Measurements from ENCODE around the gene GGT5. TPM values are rescaled to one million over a fixed set of nuclear protein-coding genes. Genes with fewer than 3 reads are reported as not detected.
"Not testable (repeated sequence)": the region's sequence is repeated elsewhere in the genome, so short reads cannot be mapped to it uniquely, and the experiment has no call there.

Gene GGT5
- total and polyA plus RNA-seq, 4 donors, result 6.3 to 35.0 (median 20.2) TPM

DNA sequence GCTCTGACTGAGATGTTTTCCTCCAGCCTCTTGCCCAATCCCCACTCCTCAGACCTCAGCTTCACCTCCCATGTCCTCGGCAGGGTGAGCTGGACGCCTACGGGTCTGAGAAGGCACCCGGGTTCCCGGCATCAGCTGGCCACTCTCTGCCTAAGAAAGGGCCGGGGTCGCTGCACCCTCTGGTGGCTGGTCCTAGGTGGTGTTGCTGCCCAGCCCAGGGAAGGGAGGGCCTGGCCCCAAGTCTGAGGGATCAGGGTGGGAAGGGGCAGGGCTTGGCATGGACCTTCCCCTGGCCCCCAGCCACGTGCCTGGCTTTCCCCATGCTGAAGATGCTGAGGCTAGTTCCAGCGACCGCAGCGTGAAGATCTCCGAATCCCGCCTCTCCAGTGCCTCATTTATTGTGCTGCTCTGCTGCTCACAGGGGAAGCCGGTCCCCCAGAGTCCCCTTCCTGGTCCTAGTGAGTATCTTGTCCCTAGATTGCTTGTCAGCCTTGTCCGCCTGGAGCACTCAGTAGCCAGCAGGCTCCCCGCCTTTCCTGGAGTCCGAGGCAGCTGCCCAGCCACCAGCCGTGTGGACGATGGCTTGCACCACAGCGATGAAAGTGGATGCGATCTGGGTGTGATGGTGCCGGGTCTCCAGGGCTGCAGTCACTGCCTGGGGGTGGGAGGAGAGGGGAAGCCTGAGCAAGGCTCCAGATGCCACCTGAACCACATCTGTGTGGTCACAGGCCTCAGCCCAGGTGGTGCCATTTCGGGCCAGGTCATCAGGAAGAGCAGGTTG lies 2.9 kb upstream of the GGT5 start:
- Histone ChIP-seq H3K27me3 (ENCODE audit: control insufficient read depth in 4 of 4, insufficient read depth in 4 of 4, low read length in 3 of 4) (no peaks in the 10 kb centered on the region), H3K27ac (ENCODE audit: low read depth in 1 of 2, low read length in 2 of 2) (peak overlapping the region in 1 of 2 donors; percentile 7), H3K36me3 (ENCODE audit: control insufficient read depth in 4 of 4, insufficient read depth in 3 of 4, low read depth in 1 of 4, low read length in 3 of 4) (no peaks in the 10 kb centered on the region), H3K4me1 (ENCODE audit: control insufficient read depth in 4 of 4, insufficient read depth in 4 of 4, low read length in 3 of 4) (peaks cover 0 to 10% (median 3%) of the 10 kb centered on the region in 4 donors), H3K9ac (ENCODE audit: low read depth in 1 of 2, low read length in 2 of 2) (no peak overlapping the region), H3K9me3 (ENCODE audit: control insufficient read depth in 4 of 4, low read length in 3 of 4) (no peaks in the 10 kb centered on the region), H3K4me3 (ENCODE audit: low read depth in 1 of 3, low read length in 3 of 3) (no peak overlapping the region)
- TF ChIP-seq FOXA1 (IDR thresholded peaks at IDR 0.05) (no peak), CTCF (IDR thresholded peaks at IDR 0.05; ENCODE audit: low read depth, low read length, missing input control) (peak; percentile 80), SP1 (IDR thresholded peaks at IDR 0.05) (peak; percentile 48), ATF3 (IDR thresholded peaks at IDR 0.05) (no peak), GABPA (IDR thresholded peaks at IDR 0.05 in 1 of 2, conservative IDR thresholded peaks at IDR 0.05 in 1 of 2) (no peak), YY1 (IDR thresholded peaks at IDR 0.05) (no peak), NR2F2 (IDR thresholded peaks at IDR 0.05) (peak; percentile 84), RAD21 (IDR thresholded peaks at IDR 0.05) (peak; percentile 89 to 92), FOXA2 (IDR thresholded peaks at IDR 0.05) (no peak), RXRA (IDR thresholded peaks at IDR 0.05) (peak; percentile 51 to 74)
- DNase-seq (ENCODE audit: low spot score), result peak; percentile 69
- WGBS, result 43% methylated on average over 23 of the region's 23 CpGs

GRCh38 chr22:24247011-24247507 lies 2.2 kb upstream of the GGT5 start:
- no peaks in the 10 kb centered on the region for H3K36me3 ChIP-seq (ENCODE audit: control insufficient read depth in 4 of 4, insufficient read depth in 3 of 4, low read depth in 1 of 4, low read length in 3 of 4)
- no peak overlapping the region for H3K9ac ChIP-seq (ENCODE audit: low read depth in 1 of 2, low read length in 2 of 2)
- peaks cover 0 to 10% (median 3%) of the 10 kb centered on the region in 4 donors for H3K4me1 ChIP-seq (ENCODE audit: control insufficient read depth in 4 of 4, insufficient read depth in 4 of 4, low read length in 3 of 4)
- peak overlapping the region; percentile 19 to 54 for H3K27ac ChIP-seq (ENCODE audit: low read depth in 1 of 2, low read length in 2 of 2)
- TF ChIP-seq NR2F2 (IDR thresholded peaks at IDR 0.05), result no peak
- TF ChIP-seq FOXA1 (IDR thresholded peaks at IDR 0.05), result no peak
- no peak for TF ChIP-seq SP1 (IDR thresholded peaks at IDR 0.05)
- TF ChIP-seq FOXA2 (IDR thresholded peaks at IDR 0.05), result no peak
- TF ChIP-seq TAF1 (conservative IDR thresholded peaks at IDR 0.05), result no peak
- no peak for TF ChIP-seq RAD21 (IDR thresholded peaks at IDR 0.05)
- DNase-seq (ENCODE audit: low spot score), result no peak
- H3K9me3 ChIP-seq (ENCODE audit: control insufficient read depth in 4 of 4, low read length in 3 of 4), result no peaks in the 10 kb centered on the region
- 80% methylated on average over 6 of the region's 6 CpGs for WGBS
- H3K27me3 ChIP-seq (ENCODE audit: control insufficient read depth in 4 of 4, insufficient read depth in 4 of 4, low read length in 3 of 4), result no peaks in the 10 kb centered on the region
- H3K4me3 ChIP-seq (ENCODE audit: low read depth in 1 of 3, low read length in 3 of 3), result no peak overlapping the region

DNA sequence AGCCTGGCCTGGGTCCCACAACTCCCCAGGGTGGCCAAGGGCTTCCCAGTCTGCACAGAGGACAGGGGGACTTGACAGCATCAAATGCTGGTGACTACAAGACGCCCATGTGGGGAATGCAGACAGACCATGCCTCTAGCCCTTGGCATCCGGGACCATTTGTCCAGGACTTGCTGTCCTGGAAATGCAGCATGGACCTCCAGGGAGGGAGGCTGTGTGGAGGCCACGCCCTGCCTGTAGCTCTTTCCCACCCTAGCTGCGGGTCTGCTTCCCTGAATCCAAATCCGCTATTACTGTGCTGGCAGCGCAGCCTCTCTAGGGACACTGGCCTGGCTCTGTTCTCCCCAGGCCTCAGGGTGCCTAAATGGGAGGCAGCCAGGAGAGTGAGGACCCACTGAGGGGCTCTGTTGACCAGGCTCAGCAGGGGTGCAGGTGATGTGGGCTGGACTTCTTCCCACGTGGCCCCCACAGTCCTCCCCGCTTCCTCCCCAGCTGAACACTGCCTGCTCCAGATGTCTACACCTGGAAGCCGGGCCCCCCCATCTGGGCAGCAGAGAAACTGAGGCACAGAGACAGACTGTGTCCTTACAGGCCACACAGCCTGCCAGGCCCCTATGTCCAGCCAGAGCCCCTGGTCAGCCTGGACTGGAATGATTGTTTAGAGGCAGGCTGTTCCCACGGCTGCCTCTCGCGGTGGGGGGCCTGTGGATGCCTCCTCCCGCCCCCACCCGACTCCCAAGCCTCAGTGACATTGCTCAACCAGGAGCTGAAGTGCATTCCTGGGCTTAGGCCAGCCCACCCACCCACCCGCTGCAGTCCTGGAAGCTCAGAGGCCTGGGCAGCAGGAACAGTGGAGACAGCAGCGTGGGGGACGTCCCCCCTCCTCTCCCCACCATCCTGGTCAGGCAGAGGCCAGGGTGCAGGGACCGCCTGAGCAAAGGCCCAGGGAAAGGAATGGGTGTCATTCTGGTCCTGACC lies 991 bp upstream of the GGT5 start:
- Histone ChIP-seq H3K27ac (ENCODE audit: low read depth in 1 of 2, low read length in 2 of 2) (peak overlapping the region; percentile 17 to 42), H3K4me1 (ENCODE audit: control insufficient read depth in 4 of 4, insufficient read depth in 4 of 4, low read length in 3 of 4) (peaks cover 0 to 10% (median 3%) of the 10 kb centered on the region in 4 donors)
- H3K4me3 ChIP-seq (ENCODE audit: low read depth in 1 of 3, low read length in 3 of 3); H3K9ac ChIP-seq (ENCODE audit: low read depth in 1 of 2, low read length in 2 of 2); H3K27me3 ChIP-seq (ENCODE audit: control insufficient read depth in 4 of 4, insufficient read depth in 4 of 4, low read length in 3 of 4); H3K36me3 ChIP-seq (ENCODE audit: control insufficient read depth in 4 of 4, insufficient read depth in 3 of 4, low read depth in 1 of 4, low read length in 3 of 4); H3K9me3 ChIP-seq (ENCODE audit: control insufficient read depth in 4 of 4, low read length in 3 of 4); DNase-seq (ENCODE audit: low spot score): not testable (repeated sequence)
- whole genome bisulfite sequencing, result 73% methylated on average over 18 of the region's 18 CpGs
- peak; percentile 60 for TF ChIP-seq NR2F2 (IDR thresholded peaks at IDR 0.05)
- TF ChIP-seq RXRA (IDR thresholded peaks at IDR 0.05), result peak; percentile 78 to 80
- peak; percentile 33 for TF ChIP-seq SP1 (IDR thresholded peaks at IDR 0.05)

All from liver (tissue), 9 donors.